GM18505 (cell line): ENCODE data around the gene LRP1B.

ENCODE experiments used
- ATAC-seq: cut with Tn5 transposase; IDR thresholded peaks from one replicate; pipeline ENCODE4 v1.9.1; 2021; ENCODE audit not compliant: unreplicated experiment
- POLR2A ChIP-seq: IDR thresholded peaks from 4 replicates; pipeline ENCODE4 v1.6.1; 2011; ENCODE audit warnings: borderline replicate concordance; ENCODE audit not compliant: insufficient read depth, insufficient read length; ENCODE audit errors: extremely low read depth

The LRP1B gene

DNA sequence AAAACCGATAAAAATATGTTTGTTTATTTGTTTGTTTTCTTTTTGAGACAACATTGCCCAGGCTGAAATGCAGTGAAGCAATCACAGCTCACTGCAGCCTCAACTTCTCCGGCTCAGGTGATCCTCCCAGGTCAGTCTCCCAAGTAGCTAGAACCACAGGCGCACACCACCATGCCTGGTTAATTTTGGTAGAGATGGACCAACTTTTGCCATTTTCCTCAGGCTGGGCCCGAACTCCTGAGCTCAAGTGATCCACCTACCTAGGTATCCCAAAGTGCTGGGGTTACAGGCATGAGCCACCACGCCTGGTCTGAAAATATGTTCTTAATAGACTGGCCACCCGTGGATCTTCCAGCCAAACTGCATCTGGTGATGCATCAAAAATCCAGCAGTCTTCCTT is 1867.9 kb downstream of the LRP1B start:
- no peak for ATAC-seq
- TF ChIP-seq POLR2A: no peak

DNA sequence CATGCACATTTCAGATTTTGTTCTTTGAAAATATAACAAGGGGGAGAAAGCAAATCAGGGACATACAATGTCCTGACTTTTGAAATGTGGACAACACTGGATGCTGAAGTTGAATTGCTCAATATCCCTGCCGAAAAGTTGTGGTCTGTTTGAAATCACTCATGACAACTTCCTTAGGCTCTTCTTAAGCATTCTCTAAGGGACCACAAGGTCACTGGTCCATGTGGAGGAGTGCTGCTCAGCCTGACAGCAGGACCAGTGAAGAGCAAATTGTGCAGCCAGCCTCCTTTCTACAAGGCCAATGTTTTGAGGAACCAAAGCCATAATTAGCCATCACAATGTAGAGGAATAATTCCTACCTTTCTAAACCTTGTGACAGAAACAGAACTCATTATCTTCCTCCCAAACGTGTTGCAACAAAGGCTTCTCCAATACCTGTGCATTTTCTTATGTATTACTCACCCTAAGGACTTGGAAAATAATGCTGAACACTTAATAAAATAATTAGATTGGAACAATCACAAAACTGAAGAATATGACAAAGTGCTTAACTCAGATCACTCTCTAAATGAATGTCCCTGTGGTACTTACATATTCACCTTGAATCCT is 1873.0 kb downstream of the LRP1B start:
- no peak for ATAC-seq

DNA sequence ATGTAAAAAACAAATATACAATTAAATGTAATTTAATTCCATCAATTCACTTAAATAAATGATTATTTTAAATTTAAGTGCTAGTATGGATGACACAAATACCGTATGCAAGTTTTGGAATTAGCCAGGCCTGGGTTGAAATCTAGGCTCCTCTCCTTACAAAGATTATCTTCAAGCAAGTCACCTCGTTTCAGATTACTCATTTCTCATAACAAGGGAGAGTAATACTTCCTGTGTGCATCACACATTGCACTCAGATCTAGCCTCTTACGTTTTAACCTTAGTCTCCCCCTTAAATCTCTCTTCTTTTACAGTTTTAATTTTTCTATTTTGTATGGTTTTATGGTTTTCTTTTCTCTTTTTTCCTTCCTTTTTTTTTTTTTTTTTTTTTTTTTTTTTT is 1874.7 kb downstream of the LRP1B start:
- TF ChIP-seq POLR2A: no peak
- no peak for ATAC-seq

More for the DNA sequence above, 1873.0 kb downstream of the LRP1B start:
- TF ChIP-seq POLR2A: no peak

DNA sequence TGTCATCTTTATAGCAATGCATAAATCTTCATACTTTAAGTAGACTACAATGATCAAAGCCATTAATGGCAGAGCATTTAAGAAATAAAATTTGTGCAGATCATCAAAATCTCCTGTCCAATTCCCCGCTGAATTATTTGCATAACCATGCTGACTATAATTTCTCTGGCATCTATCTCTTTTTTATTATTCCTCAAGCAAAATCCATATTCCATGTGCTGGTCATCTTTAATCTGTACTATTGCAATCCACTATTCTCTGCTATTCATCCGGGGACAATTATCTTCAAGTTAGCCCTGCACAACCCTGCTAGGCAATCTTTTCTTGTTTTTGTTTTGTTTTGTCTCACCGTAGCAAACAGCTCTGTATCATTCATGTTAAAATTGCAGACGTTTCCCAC is 1881.0 kb downstream of the LRP1B start:
- no peak for ATAC-seq
- TF ChIP-seq POLR2A: no peak

DNA sequence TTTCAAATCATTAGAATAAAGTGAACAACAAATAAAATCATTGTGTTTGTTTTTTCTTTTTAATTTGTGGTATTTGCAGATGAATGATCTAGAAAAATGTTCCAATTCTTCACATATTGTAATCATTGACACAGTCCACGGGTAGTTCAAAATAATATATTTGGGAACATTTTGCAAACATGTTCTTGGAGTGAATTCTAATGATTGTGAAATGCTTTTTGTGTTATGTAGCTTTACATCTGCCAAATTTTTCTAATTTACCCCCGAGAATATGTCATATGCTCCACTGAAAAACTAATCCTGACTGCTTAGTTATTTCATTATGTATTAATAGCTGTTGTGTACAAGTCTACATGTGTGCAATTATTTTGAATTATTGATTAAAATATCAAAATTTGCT is 1882.2 kb downstream of the LRP1B start:
- no peak for TF ChIP-seq POLR2A
- ATAC-seq: no peak

DNA sequence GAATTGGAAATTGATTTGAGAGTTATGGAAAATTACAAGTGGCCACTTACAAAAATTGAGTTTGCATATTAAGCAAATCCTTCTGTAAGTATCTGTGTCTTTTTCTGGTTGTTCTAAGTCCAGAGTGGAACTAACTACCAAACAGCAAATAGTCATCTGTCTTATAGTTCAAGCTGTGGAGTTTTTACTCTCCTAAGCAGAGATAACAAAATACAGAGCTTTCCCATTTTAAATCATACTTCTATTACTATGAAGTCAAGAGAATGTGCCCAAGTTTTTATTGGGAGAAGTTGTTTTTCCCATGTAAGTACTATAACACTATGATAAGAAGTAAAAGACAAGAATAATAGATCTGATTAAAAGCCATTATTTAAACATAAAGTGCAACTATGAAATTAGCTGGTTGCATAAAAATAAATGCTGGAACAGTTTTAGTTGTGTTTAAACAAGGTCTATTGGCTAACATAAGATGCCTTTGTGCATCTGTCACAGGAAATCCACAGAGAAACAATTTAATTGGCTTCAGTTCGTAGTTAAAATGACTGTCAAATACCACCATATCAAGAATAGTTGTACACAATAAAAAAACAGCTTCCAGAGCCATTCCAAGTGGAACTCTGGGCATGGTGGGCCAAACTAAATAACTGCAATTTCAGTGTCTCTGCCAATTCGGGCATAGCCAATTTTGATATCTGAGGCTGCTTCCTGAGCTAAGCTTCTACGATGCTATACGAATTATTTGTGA is 1883.2 kb downstream of the LRP1B start:
- no peak for TF ChIP-seq POLR2A
- no peak for ATAC-seq

DNA sequence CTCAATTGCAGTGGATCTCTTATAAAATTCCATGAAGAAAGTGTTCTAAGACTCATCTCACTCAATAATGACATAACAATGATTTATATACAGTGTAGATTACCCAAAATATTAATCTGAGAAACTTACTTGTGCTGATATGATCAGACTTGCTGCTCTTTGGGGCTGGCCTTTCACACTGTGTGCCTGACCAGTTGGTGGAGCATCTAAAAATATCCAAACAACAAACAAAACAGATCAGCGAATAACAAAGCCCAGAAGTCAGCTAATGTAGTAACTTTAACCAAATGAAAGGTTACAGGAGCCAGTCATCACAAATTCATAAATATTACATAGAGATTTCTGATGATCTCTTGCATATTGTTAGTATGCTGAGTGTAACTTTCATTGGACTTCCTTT is 1883.9 kb downstream of the LRP1B start:
- no peak for TF ChIP-seq POLR2A

DNA sequence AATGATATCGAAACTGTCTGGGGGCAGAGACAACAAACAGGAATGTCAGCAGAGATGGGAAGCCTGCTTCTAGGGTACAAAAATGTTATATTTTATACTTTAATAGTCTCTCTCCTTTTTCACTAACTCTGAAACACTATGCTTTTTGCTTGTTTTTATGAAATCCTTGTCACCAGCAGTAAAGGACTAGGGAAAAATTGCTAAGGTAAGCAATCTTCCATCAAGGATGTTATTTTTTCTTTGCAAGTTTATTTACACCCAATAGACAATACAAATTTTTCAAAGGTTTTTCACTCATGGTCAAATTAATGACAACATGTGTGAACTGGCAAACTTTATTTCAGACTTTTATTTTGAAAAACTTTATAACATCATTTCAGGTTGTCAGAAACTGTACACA is 1884.8 kb downstream of the LRP1B start:
- no peak for ATAC-seq
- no peak for TF ChIP-seq POLR2A

More for the DNA sequence above, 1883.9 kb downstream of the LRP1B start:
- ATAC-seq: no peak

DNA sequence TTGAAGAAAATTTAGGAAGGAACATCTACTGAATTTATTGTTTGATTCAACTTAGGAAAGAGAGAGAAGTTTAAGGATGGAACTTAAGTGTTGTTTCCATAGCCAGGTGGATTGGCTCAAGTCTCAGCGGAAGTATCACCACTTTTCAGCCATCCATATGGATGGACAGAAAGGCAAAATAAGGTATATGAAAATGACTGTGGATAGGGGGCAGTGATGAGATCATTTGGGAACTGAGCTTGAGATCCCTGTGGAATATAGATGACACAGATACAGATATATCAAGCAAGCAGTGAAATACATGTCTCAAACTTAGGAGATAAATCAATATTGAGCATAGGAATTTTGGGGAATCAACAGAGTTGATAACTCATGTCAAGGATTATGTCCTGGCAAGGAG is 1887.9 kb downstream of the LRP1B start:
- TF ChIP-seq POLR2A: no peak
- no peak for ATAC-seq

DNA sequence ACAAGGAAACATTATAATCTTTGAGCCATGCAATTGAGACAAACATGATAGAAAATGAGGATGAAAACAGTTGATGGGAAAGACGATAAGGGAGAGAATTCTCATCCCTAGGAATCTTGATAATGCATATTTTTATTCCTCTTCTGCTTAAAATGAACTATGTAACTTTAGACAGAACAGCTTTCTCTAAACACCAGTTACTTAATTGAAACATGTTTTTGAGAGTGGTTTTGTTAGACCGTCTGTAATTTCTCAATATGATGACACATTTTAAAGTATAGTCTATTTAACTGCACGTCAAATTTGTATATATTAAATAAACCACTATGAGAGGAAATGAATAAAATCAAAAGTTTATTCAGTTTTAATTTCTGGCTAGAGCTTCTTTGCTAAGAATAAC is 1896.7 kb downstream of the LRP1B start:
- no peak for ATAC-seq
- no peak for TF ChIP-seq POLR2A

DNA sequence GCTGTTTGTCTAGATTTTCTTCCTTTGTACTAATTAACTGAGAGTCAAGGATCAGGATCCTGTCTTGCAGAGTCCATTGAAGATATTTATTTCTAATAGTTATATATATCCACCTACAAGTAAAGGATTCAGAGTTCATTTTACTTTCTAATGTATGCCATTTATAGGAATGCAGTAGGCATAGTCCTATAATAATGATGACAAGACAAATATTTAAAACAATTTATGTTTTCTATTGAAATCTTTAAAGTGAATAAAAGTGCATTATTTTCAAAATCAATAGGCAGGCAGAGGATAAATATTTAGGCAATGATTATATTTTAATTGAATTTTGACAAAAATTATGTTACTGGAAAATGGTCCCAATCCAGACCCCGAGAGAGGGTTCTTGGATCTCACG is 1919.9 kb downstream of the LRP1B start:
- no peak for TF ChIP-seq POLR2A
- no peak for ATAC-seq

DNA sequence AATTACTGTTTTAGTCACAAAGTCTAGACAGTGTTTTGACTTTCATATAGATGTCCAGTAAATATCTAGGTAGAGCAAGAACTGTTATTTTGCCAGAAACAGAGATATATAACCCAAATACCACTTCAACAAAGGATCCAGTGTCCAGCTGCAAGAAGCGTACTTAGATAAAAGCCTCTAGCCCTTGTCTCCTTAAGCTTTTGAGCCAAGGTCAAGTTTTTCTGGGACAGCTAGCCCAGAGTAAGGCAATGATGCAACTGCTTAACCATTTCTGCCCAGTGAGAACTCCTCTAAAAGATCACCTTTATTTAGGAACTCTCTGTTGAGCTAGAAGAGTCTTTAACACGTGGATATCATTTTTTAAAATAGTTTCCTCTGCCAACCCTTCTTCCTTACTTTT is 1925.7 kb downstream of the LRP1B start:
- ATAC-seq: no peak
- no peak for TF ChIP-seq POLR2A

DNA sequence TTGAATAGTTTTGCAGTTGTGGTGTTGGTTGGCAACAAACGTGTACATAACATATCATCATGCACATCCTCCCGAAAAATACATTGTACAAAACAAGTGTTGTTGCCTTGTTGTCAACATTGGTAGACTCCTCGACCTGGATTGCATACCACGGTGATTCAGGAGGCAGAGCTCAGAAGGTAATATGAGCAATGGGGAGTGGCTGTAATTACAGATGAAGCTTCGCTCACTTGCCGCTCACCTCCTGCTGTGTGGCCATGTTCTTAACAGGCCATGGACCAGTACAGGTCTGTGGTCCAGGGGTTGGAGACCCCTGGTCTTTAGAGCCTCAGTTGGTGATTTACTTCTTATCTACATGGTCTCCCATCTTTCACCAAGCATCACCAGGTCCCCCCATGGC is 1927.5 kb downstream of the LRP1B start:
- TF ChIP-seq POLR2A: no peak
- no peak for ATAC-seq

DNA sequence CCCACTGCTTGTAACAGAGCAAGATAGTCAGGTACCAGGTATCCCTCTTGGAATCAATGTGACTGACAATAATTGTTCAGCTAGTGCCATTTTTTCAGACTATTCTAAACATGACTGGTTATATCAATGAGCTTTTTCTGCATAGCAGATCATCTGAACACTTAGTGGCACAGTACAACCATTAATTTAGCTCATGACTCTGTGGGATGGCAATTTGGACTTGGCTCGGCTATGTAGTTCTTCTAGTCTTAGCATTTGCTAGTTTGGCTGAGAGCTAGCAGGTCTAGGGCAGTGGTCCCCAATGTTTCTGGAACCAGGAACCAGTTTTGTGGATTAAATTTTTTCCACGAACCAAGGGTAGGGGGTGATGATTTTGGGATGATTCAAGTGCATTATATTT is 1929.2 kb downstream of the LRP1B start:
- TF ChIP-seq POLR2A: no peak
- no peak for ATAC-seq
